Nephron (organoid): ENCODE results near the gene CBX3.

Experiments used
- H3K27ac Mint-ChIP-seq, 3 experiments: 2 replicates each; pipeline ENCODE4 v1.8.0; 2020; ENCODE audit warnings: mixed read lengths in 3 of 3, mild to moderate bottlenecking in 2 of 3, moderate library complexity in 1 of 3
- H3K27me3 Mint-ChIP-seq: 2 replicates; pipeline ENCODE4 v1.8.0; 2021; ENCODE audit warnings: low read depth, mild to moderate bottlenecking, moderate library complexity, mixed read lengths
- H3K36me3 Mint-ChIP-seq: 2 replicates; pipeline ENCODE4 v1.8.0; 2020; ENCODE audit warnings: low read depth, mixed read lengths
- H3K4me1 Mint-ChIP-seq: 2 replicates; pipeline ENCODE4 v1.8.0; 2020; ENCODE audit warnings: mixed read lengths
- H3K4me3 Mint-ChIP-seq, 3 experiments: 2 replicates each; pipeline ENCODE4 v1.8.0; 2020; ENCODE audit warnings: mild to moderate bottlenecking in 3 of 3, mixed read lengths in 3 of 3, moderate library complexity in 2 of 3
- H3K9me3 Mint-ChIP-seq: 2 replicates; pipeline ENCODE4 v1.8.0; 2020; ENCODE audit warnings: mixed read lengths
- CTCF ChIP-seq, 3 experiments: fragments of 200-600 bp; sonication (generic); IDR thresholded peaks; one replicate each; pipeline ENCODE4 v1.5.0; 2021; ENCODE audit warnings: antibody characterized with exemption in 3 of 3; ENCODE audit not compliant: unreplicated experiment in 3 of 3

Gene CBX3

GRCh38 chr7:26195182-26195581 lies 6.4 kb upstream of the CBX3 start:
- no peaks in the 10 kb centered on the region for H3K27me3 Mint-ChIP-seq
- TF ChIP-seq CTCF (IDR thresholded peaks at IDR 0.05; ENCODE audit: unreplicated experiment in 3 of 3), result no peak
- peak overlapping the region; percentile 5 to 58 (median 34) for H3K27ac Mint-ChIP-seq
- peak overlapping the region; percentile 10 to 52 (median 51) for H3K4me3 Mint-ChIP-seq
- peaks cover 92% of the 10 kb centered on the region for H3K36me3 Mint-ChIP-seq
- H3K4me1 Mint-ChIP-seq, result peaks cover 54% of the 10 kb centered on the region
- no peaks in the 10 kb centered on the region for H3K9me3 Mint-ChIP-seq

GRCh38 chr7:26195867-26196657 lies 5.5 kb upstream of the CBX3 start:
- H3K4me1 Mint-ChIP-seq, result peaks cover 54% of the 10 kb centered on the region
- peak overlapping the region; percentile 5 to 67 (median 34) for H3K27ac Mint-ChIP-seq
- peak overlapping the region; percentile 59 to 99 (median 99) for H3K4me3 Mint-ChIP-seq
- H3K9me3 Mint-ChIP-seq, result no peaks in the 10 kb centered on the region
- H3K36me3 Mint-ChIP-seq, result peaks cover 87% of the 10 kb centered on the region
- no peak for TF ChIP-seq CTCF (IDR thresholded peaks at IDR 0.05; ENCODE audit: unreplicated experiment in 3 of 3)
- H3K27me3 Mint-ChIP-seq, result no peaks in the 10 kb centered on the region

- Mint-ChIP-seq H3K27ac (peak overlapping the region; percentile 99 to 100 (median 100)), H3K4me1 (peaks cover 48% of the 10 kb centered on the region), H3K27me3 (no peaks in the 10 kb centered on the region), H3K36me3 (peaks cover 73% of the 10 kb centered on the region), H3K4me3 (peak overlapping the region; percentile 99 to 100 (median 99)), H3K9me3 (no peaks in the 10 kb centered on the region)
- no peak for TF ChIP-seq CTCF (IDR thresholded peaks at IDR 0.05; ENCODE audit: unreplicated experiment in 3 of 3)
These were observed 4.1 kb upstream of the CBX3 start for GRCh38 chr7:26197153-26198115.

- no peaks in the 10 kb centered on the region for H3K27me3 Mint-ChIP-seq
- H3K4me1 Mint-ChIP-seq, result peaks cover 46% of the 10 kb centered on the region
- peak; percentile 67 to 92 (median 73) for TF ChIP-seq CTCF (IDR thresholded peaks at IDR 0.05; ENCODE audit: unreplicated experiment in 3 of 3)
- H3K27ac Mint-ChIP-seq, result peak overlapping the region; percentile 99 to 100 (median 100)
- H3K4me3 Mint-ChIP-seq, result peak overlapping the region; percentile 99 to 100 (median 99)
- peaks cover 65% of the 10 kb centered on the region for H3K36me3 Mint-ChIP-seq
- no peaks in the 10 kb centered on the region for H3K9me3 Mint-ChIP-seq
These were observed 3.3 kb upstream of the CBX3 start for GRCh38 chr7:26198133-26198780.

GRCh38 chr7:26198781-26199169 lies 2.8 kb upstream of the CBX3 start:
- Mint-ChIP-seq H3K27ac (peak overlapping the region; percentile 99 to 100 (median 100)), H3K4me1 (peaks cover 46% of the 10 kb centered on the region), H3K4me3 (peak overlapping the region; percentile 99 to 100 (median 99)), H3K36me3 (peaks cover 60% of the 10 kb centered on the region), H3K9me3 (no peaks in the 10 kb centered on the region), H3K27me3 (no peaks in the 10 kb centered on the region)
- TF ChIP-seq CTCF (IDR thresholded peaks at IDR 0.05; ENCODE audit: unreplicated experiment in 3 of 3), result no peak
